ENCODE measurements around the gene RASAL3. TPM values are rescaled to one million over a fixed set of nuclear protein-coding genes. Genes with fewer than 3 reads are reported as not detected.

RASAL3 gene
- total RNA-seq, 2 donors from 2014 or later = 2.6 to 3.6 TPM

DNA sequence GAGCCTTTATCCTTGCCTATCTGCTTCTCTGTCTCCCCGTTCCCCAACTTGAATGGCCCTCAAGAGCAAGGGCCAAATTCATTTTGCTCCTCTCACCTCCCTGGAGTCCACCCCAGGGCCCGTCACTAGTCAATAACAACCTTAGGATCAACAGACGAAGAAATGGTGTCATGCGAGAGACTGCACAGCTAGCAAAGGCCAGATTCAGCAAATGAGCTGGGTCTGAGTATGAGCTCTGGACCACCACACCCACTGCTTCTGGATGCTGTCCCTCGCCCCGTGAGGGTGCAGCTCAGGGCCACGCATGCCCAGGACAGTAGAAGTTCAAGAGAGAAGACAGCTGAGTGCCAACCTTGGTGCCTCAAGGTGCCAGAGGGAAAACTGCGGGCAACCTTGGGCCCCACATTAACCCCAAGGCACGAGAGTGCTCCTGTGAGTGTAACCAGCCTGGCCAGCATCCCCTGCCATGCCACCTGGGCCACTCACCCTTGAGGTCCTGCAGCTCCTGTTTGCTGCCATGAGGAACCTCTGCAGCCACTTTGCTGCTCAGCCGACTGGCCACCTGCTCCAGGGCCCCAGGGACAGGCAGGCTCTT, 33.7 kb downstream of the RASAL3 start:
- TF ChIP-seq POLR2A (IDR thresholded peaks at IDR 0.05) (no peak), CTCF (IDR thresholded peaks at IDR 0.05) (no peak)
- no peak overlapping the region for H3K27ac ChIP-seq
- DNase-seq = no peak
- intact Hi-C loops (cut with DNase I) = no loop called here
- no peak overlapping the region for H3K4me3 ChIP-seq
- 73 to 75% methylated on average over 7 to 10 of the region's 10 CpGs for WGBS, 2 donors
- H3K9me3 ChIP-seq = no peaks in the 10 kb centered on the region
- H3K4me1 ChIP-seq = peaks cover 34% of the 10 kb centered on the region
- no peaks in the 10 kb centered on the region for H3K27me3 ChIP-seq
- peaks cover 0 to 11% of the 10 kb centered on the region in 2 donors for H3K36me3 ChIP-seq (replicated peaks in 1 of 2; ENCODE audit: insufficient read depth in 1 of 2, low read depth in 2 of 2)
- ATAC-seq = no peak

- 65 to 85% methylated on average over 3 to 23 of the region's 24 CpGs for WGBS, 2 donors
- TF ChIP-seq CTCF (IDR thresholded peaks at IDR 0.05) = no peak
- TF ChIP-seq POLR2A (IDR thresholded peaks at IDR 0.05) = no peak
- Histone ChIP-seq H3K4me1 (peaks cover 34% of the 10 kb centered on the region), H3K9me3 (no peaks in the 10 kb centered on the region), H3K27me3 (no peaks in the 10 kb centered on the region), H3K4me3 (no peak overlapping the region), H3K36me3 (replicated peaks in 1 of 2; ENCODE audit: insufficient read depth in 1 of 2, low read depth in 2 of 2) (peaks cover 0 to 16% of the 10 kb centered on the region in 2 donors), H3K27ac (no peak overlapping the region)
- ATAC-seq (no peak), DNase-seq (no peak)
- intact Hi-C loops (cut with DNase I) = no loop called here
Observed at GRCh38 chr19:15429825-15430467, 34.4 kb downstream of the RASAL3 start.

DNA sequence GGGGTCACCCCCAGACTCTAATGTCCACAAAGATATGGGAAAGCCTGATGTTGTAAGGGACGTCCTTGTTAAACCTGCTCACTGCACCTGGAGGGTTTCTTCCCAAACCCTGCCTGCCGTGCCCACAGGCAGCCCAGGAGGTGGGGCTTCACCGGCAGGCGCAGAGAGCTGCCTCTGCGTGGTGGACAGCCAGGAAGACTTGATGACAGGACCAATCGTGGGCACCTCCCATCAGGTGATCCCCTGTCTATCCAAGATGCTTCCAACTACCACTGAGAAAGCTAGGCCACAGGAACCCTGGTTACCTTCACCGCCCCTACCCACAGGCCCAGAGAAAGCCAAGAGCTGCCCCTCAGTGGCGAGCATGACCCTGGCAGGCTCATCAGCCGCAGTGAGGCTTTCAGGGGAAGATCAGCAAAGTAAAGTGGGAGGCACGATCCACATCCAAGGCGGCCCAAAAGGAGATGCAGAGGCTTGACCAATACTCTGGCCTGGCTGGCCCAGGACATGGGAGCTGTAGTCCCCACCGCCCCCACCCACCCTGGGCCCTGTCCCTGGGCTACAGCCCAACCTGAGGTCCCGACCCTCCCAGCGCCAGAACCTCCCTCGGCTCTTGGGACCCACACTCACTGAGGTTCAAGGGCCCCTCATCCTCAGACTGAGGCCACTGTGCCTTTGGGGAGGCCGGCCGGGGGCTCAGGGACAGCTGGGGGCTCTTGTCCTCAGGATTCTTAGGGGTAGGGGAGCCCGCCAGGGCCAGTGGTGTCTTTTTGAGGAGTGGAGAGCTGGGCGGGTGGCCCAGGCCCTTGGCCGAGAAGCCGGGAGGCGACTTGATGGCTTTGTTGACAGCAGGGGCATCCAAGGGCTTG, 35.2 kb downstream of the RASAL3 start:
- intact Hi-C loops (cut with DNase I) = no loop called here
- WGBS, 2 donors = 83 to 91% methylated on average over 4 to 13 of the region's 22 CpGs
- H3K4me1 ChIP-seq = peaks cover 34% of the 10 kb centered on the region
- H3K27ac ChIP-seq = no peak overlapping the region
- H3K27me3 ChIP-seq = no peaks in the 10 kb centered on the region
- ATAC-seq (no peak), DNase-seq (no peak)
- H3K36me3 ChIP-seq (replicated peaks in 1 of 2; ENCODE audit: insufficient read depth in 1 of 2, low read depth in 2 of 2) = peaks cover 2 to 21% of the 10 kb centered on the region in 2 donors
- no peaks in the 10 kb centered on the region for H3K9me3 ChIP-seq
- no peak overlapping the region for H3K4me3 ChIP-seq
- TF ChIP-seq POLR2A (IDR thresholded peaks at IDR 0.05) (no peak), CTCF (IDR thresholded peaks at IDR 0.05) (no peak)

- no peak overlapping the region for H3K4me3 ChIP-seq
- H3K9me3 ChIP-seq = no peaks in the 10 kb centered on the region
- intact Hi-C loops (cut with DNase I) = no loop called here
- no peak overlapping the region for H3K27ac ChIP-seq
- no peak for ATAC-seq
- H3K36me3 ChIP-seq (replicated peaks in 1 of 2; ENCODE audit: insufficient read depth in 1 of 2, low read depth in 2 of 2) = peaks cover 11 to 33% of the 10 kb centered on the region in 2 donors
- 89 to 90% methylated on average over 21 to 29 of the region's 35 CpGs for WGBS, 2 donors
- TF ChIP-seq POLR2A (IDR thresholded peaks at IDR 0.05) = no peak
- no peak for TF ChIP-seq CTCF (IDR thresholded peaks at IDR 0.05)
- no peak for DNase-seq
- H3K27me3 ChIP-seq = no peaks in the 10 kb centered on the region
- H3K4me1 ChIP-seq = peaks cover 26% of the 10 kb centered on the region
Observed at GRCh38 chr19:15427991-15428471, 36.3 kb downstream of the RASAL3 start.
